Nephron progenitor cell (in vitro differentiated cells): ENCODE measurements around the gene LDLRAD4.

Experiments
- DNase-seq: peaks from one replicate; pipeline ENCODE4 v3.0.0; 2021
- H3K27ac Mint-ChIP-seq: 2 replicates; pipeline ENCODE4 v1.8.0; 2021; ENCODE audit warnings: mild to moderate bottlenecking, moderate library complexity, mixed read lengths
- H3K27me3 Mint-ChIP-seq: 2 replicates; pipeline ENCODE4 v1.8.0; 2021; ENCODE audit warnings: mild to moderate bottlenecking, low read depth, mixed read lengths; ENCODE audit not compliant: poor library complexity
- H3K36me3 Mint-ChIP-seq: 2 replicates; pipeline ENCODE4 v1.8.0; 2021; ENCODE audit warnings: low read depth, mixed read lengths
- H3K4me1 Mint-ChIP-seq: 2 replicates; pipeline ENCODE4 v1.8.0; 2021; ENCODE audit warnings: mixed read lengths
- H3K4me3 Mint-ChIP-seq: 2 replicates; pipeline ENCODE4 v1.8.0; 2021; ENCODE audit warnings: mild to moderate bottlenecking, moderate library complexity, mixed read lengths
- H3K9me3 Mint-ChIP-seq: 2 replicates; pipeline ENCODE4 v1.8.0; 2021; ENCODE audit warnings: mild to moderate bottlenecking, moderate library complexity, mixed read lengths
- CTCF ChIP-seq: fragments of 200-600 bp; sonication (generic); IDR thresholded peaks from 2 replicates; pipeline ENCODE4 v1.5.0; 2021; ENCODE audit warnings: antibody characterized with exemption

Gene LDLRAD4

GRCh38 chr18:13544953-13545352, 326.4 kb downstream of the LDLRAD4 start:
- no peak overlapping the region for H3K27ac Mint-ChIP-seq
- peaks cover 44% of the 10 kb centered on the region for H3K4me1 Mint-ChIP-seq
- H3K9me3 Mint-ChIP-seq, result no peaks in the 10 kb centered on the region
- no peak for DNase-seq
- peaks cover 17% of the 10 kb centered on the region for H3K27me3 Mint-ChIP-seq
- no peak for TF ChIP-seq CTCF
- no peak overlapping the region for H3K4me3 Mint-ChIP-seq
- no peaks in the 10 kb centered on the region for H3K36me3 Mint-ChIP-seq

- H3K36me3 Mint-ChIP-seq, result no peaks in the 10 kb centered on the region
- H3K4me3 Mint-ChIP-seq, result no peak overlapping the region
- DNase-seq, result no peak
- peak overlapping the region; percentile 38 for H3K27ac Mint-ChIP-seq
- no peaks in the 10 kb centered on the region for H3K9me3 Mint-ChIP-seq
- no peak for TF ChIP-seq CTCF
- H3K4me1 Mint-ChIP-seq, result peaks cover 44% of the 10 kb centered on the region
- H3K27me3 Mint-ChIP-seq, result peaks cover 17% of the 10 kb centered on the region
Measured at GRCh38 chr18:13545514-13545913, 327.0 kb downstream of the LDLRAD4 start.

DNA sequence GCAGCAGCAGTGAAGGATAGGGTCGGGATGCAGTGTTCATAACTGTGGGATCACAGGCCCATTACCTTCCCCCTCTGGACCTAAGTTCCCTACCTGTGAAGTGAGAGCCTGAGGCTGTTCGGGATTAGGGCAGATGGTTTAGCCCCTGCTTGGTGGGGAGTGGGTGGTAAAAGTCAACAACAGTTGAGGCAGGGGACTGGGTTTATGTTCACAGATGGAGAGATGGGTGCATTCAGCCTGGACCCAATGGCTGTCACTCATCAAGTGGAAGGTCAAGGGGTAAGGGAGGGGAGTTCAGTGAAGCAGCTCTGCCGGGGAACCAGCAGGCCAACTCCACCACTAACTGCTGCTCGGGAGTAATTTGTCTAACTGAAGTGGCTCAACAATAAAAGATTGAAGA, 327.4 kb downstream of the LDLRAD4 start:
- Mint-ChIP-seq H3K4me1 (peaks cover 43% of the 10 kb centered on the region), H3K27ac (no peak overlapping the region), H3K36me3 (no peaks in the 10 kb centered on the region), H3K4me3 (no peak overlapping the region), H3K9me3 (no peaks in the 10 kb centered on the region), H3K27me3 (peaks cover 17% of the 10 kb centered on the region)
- no peak for DNase-seq
- TF ChIP-seq CTCF, result no peak

DNA sequence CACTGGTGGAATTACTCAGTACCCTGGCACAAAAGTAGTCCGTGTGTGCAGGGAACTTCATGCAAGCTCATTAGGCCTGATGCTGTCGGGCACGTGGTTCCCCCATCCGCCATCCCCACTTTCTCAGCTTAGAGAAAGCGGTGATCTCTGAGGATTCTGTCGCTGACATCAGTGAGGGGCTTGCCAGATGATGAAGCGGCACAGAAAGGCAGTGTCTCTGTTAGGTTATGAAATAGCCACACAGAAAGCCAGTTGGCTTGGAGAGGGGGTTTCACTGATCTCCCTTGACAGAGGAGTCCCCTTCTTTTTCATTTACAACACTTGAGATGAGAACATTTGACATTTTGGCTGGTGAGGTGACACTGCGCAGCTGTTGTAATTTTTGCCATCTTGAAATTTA, 328.1 kb downstream of the LDLRAD4 start:
- no peak for DNase-seq
- H3K36me3 Mint-ChIP-seq, result no peaks in the 10 kb centered on the region
- H3K4me1 Mint-ChIP-seq, result peaks cover 49% of the 10 kb centered on the region
- TF ChIP-seq CTCF, result no peak
- no peaks in the 10 kb centered on the region for H3K9me3 Mint-ChIP-seq
- H3K27me3 Mint-ChIP-seq, result peaks cover 21% of the 10 kb centered on the region
- no peak overlapping the region for H3K4me3 Mint-ChIP-seq
- H3K27ac Mint-ChIP-seq, result no peak overlapping the region

DNA sequence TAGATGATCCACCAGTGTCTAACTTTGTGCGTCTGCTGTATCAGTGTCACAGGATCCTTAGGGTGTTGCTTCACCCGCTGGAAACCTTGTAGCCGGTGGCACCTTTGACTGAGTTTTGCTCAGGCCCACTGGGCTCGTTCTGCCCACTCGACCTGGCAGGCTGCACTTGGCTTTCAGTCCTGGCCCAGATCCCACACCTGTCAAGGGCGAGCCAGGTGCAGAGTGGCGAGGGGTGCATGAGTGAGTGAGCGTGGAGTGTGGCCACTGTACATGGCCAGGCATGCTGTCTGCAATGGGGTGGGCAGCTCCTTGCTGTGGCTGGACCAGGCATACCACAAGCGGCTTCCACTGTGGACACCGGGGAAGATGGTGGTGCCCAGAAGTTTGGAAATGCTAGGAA, 328.8 kb downstream of the LDLRAD4 start:
- Mint-ChIP-seq H3K27ac (no peak overlapping the region), H3K27me3 (peaks cover 17% of the 10 kb centered on the region), H3K4me3 (no peak overlapping the region), H3K4me1 (peaks cover 53% of the 10 kb centered on the region), H3K9me3 (no peaks in the 10 kb centered on the region), H3K36me3 (no peaks in the 10 kb centered on the region)
- no peak for TF ChIP-seq CTCF
- no peak for DNase-seq

- Mint-ChIP-seq H3K36me3 (no peaks in the 10 kb centered on the region), H3K9me3 (no peaks in the 10 kb centered on the region), H3K4me3 (no peak overlapping the region), H3K4me1 (peaks cover 55% of the 10 kb centered on the region), H3K27ac (no peak overlapping the region), H3K27me3 (peaks cover 19% of the 10 kb centered on the region)
- DNase-seq, result no peak
- TF ChIP-seq CTCF, result no peak
Measured at GRCh38 chr18:13548106-13548819, 329.7 kb downstream of the LDLRAD4 start.
